Peyer's patch (tissue), 4 donors: ENCODE data around the gene BSCL2.
A peak's percentile ranks its signal among the peaks of the same experiment; 100 is the strongest.

ENCODE experiments used
- POLR2A ChIP-seq, 2 donors: fragments of 450-650 bp; IDR thresholded peaks; one replicate each; pipeline ENCODE4 v1.5.1; 2017; ENCODE audit warnings: antibody characterized with exemption in 2 of 2, mild to moderate bottlenecking in 2 of 2, moderate library complexity in 2 of 2
- TF ChIP-seq, protein P1 (sequence below), 6 experiments: fragments of 450-650 bp in 4 of 6; fragments of 200-600 bp in 2 of 6; sonication (generic) in 1 of 6; IDR thresholded peaks; one replicate each; pipeline ENCODE4 v1.5.1; 2017 to 2019; ENCODE audit warnings: antibody characterized with exemption in 6 of 6, mild to moderate bottlenecking in 3 of 6, moderate library complexity in 1 of 6

DNA sequence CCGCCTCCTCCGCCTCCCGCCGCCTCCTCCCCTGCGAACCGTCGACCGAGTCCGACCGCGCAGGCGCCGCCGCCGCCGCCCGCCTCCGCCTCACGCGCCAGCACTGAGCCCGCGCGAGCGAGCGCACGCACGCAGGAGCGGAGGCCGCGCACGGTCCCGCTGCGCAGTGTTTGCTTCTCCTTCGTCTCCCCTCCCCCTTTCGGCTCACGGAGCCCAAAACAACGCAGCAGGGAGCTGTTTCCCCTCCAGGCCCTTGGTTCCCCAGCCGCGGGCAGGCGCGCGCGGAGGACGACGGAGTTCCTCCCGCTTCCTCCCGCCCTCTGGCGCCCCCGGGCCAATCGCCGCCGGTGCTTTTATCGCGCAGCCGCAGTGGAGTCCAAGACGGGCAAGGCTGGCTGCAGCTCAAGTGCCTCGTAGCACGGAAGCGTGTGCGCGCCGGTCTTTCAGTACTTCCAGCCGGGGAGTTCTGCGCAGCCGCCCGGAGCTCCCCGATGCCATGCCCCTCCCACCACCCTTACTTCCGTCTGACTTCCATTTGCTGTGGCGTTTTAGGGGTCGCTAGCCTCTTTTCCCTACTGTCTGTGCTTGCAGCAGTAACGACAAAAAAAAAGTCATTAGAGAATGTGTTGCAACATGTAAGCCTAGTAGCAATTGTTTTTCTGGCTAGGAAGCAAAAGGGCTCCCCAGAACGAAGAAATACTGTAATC lies 20.1 kb upstream of the BSCL2 start, which contains the start of gene HNRNPUL2:
- TF ChIP-seq, protein P1, sequence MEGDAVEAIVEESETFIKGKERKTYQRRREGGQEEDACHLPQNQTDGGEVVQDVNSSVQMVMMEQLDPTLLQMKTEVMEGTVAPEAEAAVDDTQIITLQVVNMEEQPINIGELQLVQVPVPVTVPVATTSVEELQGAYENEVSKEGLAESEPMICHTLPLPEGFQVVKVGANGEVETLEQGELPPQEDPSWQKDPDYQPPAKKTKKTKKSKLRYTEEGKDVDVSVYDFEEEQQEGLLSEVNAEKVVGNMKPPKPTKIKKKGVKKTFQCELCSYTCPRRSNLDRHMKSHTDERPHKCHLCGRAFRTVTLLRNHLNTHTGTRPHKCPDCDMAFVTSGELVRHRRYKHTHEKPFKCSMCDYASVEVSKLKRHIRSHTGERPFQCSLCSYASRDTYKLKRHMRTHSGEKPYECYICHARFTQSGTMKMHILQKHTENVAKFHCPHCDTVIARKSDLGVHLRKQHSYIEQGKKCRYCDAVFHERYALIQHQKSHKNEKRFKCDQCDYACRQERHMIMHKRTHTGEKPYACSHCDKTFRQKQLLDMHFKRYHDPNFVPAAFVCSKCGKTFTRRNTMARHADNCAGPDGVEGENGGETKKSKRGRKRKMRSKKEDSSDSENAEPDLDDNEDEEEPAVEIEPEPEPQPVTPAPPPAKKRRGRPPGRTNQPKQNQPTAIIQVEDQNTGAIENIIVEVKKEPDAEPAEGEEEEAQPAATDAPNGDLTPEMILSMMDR (IDR thresholded peaks at IDR 0.05), result peak in 3 of 6 experiments; percentile 1 to 20 (median 8)
- TF ChIP-seq POLR2A (IDR thresholded peaks at IDR 0.05), result peak; percentile 92 to 95
